Measurements from ENCODE around the gene GGTA1. TPM values are rescaled to one million over a fixed set of nuclear protein-coding genes. Genes with fewer than 3 reads are reported as not detected.

GGTA1 gene
- total and polyA plus RNA-seq, 2 of the 8 experiments (the other 6 are each of a cell fraction or from before 2014, with no cell fraction given) = not detected

- TF ChIP-seq CHD7 (IDR thresholded peaks at IDR 0.05; ENCODE audit: insufficient replicate concordance, low read length) (no peak), GTF2F1 (IDR thresholded peaks at IDR 0.05; ENCODE audit: borderline replicate concordance, low read depth, low read length) (no peak), CBX8 (IDR thresholded peaks at IDR 0.05; ENCODE audit: borderline replicate concordance, low read depth, low read length) (no peak), JUND (IDR thresholded peaks at IDR 0.05; ENCODE audit: low read length) (no peak), BRCA1 (IDR thresholded peaks at IDR 0.05; ENCODE audit: low read depth, low read length) (no peak), SIX5 (IDR thresholded peaks at IDR 0.05; ENCODE audit: low read depth, low read length) (no peak), RFX5 (IDR thresholded peaks at IDR 0.05; ENCODE audit: borderline replicate concordance, low read depth, low read length) (no peak), NRF1 (IDR thresholded peaks at IDR 0.05; ENCODE audit: low read depth, low read length) (no peak), BACH1 (IDR thresholded peaks at IDR 0.05; ENCODE audit: low read length) (no peak), HDAC2 (IDR thresholded peaks at IDR 0.05; ENCODE audit: borderline replicate concordance in 1 of 2, low read depth in 2 of 2, low read length in 2 of 2) (no peak), SP2 (IDR thresholded peaks at IDR 0.05; ENCODE audit: low read length) (no peak), SIN3A (conservative IDR thresholded peaks at IDR 0.05 in 1 of 2, IDR thresholded peaks at IDR 0.05 in 1 of 2; ENCODE audit: low read depth in 1 of 2, low read length in 2 of 2) (no peak)
These were observed 16.6 kb downstream of the GGTA1 start (continued) for GRCh38 chr9:121483049-121483448.

All from H1 (cell line).